Hepatocyte (in vitro differentiated cells): Measurements from ENCODE around the gene MARCHF3. TPM values are rescaled to one million over a fixed set of nuclear protein-coding genes. Genes with fewer than 3 reads are reported as not detected.

Experiments
- DNase-seq: peaks from one replicate; pipeline ENCODE4 v3.0.0-alpha.2; 2016; ENCODE audit warnings: low spot score
- H2AFZ ChIP-seq: fragments of 200-600 bp; sonication (generic); 2 replicates; pipeline ENCODE4 v1.6.0; 2016; ENCODE audit warnings: antibody characterized with exemption, mild to moderate bottlenecking
- H3K27ac ChIP-seq: fragments of 200-600 bp; sonication (generic); 2 replicates; pipeline ENCODE4 v1.5.1; 2016; ENCODE audit warnings: mild to moderate bottlenecking
- H3K27me3 ChIP-seq: fragments of 200-600 bp; sonication (generic); 2 replicates; pipeline ENCODE4 v1.6.1; 2016
- H3K36me3 ChIP-seq: fragments of 200-600 bp; sonication (generic); replicated peaks from 2 replicates; pipeline ENCODE4 v1.5.1; 2016; ENCODE audit warnings: low read depth; ENCODE audit not compliant: insufficient read depth
- H3K4me1 ChIP-seq: fragments of 200-600 bp; sonication (generic); 2 replicates; pipeline ENCODE4 v1.5.1; 2016; ENCODE audit warnings: mild to moderate bottlenecking, moderate library complexity; ENCODE audit not compliant: insufficient read depth
- H3K4me2 ChIP-seq: fragments of 200-600 bp; sonication (generic); 2 replicates; pipeline ENCODE4 v1.6.0; 2016
- H3K4me3 ChIP-seq: fragments of 200-600 bp; sonication (generic); 2 replicates; pipeline ENCODE4 v1.5.1; 2016; ENCODE audit warnings: mild to moderate bottlenecking
- H3K79me2 ChIP-seq: fragments of 200-600 bp; sonication (generic); 2 replicates; pipeline ENCODE4 v1.6.0; 2017; ENCODE audit warnings: mild to moderate bottlenecking
- H3K9me2 ChIP-seq: fragments of 200-600 bp; sonication (generic); replicated peaks from 2 replicates; pipeline ENCODE4 v1.6.0; 2017; ENCODE audit warnings: mild to moderate bottlenecking; ENCODE audit not compliant: insufficient read depth
- H3K9me3 ChIP-seq: fragments of 200-600 bp; sonication (generic); 2 replicates; pipeline ENCODE4 v1.5.1; 2016; ENCODE audit warnings: low read depth, mild to moderate bottlenecking
- H4K20me1 ChIP-seq: fragments of 200-600 bp; sonication (generic); 2 replicates; pipeline ENCODE4 v1.6.0; 2016; ENCODE audit warnings: mild to moderate bottlenecking; ENCODE audit not compliant: insufficient read depth, poor library complexity, severe bottlenecking
- CTCF ChIP-seq: fragments of 200-600 bp; sonication (generic); IDR thresholded peaks from 2 replicates; pipeline ENCODE4 v1.5.1; 2016; ENCODE audit warnings: antibody characterized with exemption, mild to moderate bottlenecking; ENCODE audit not compliant: poor library complexity
- EZH2 ChIP-seq: fragments of 200-600 bp; sonication (generic); IDR thresholded peaks from 2 replicates; pipeline ENCODE4 v1.6.1; 2016; ENCODE audit warnings: antibody characterized with exemption, mild to moderate bottlenecking, borderline replicate concordance
- EZH2phosphoT487 ChIP-seq: fragments of 200-600 bp; sonication (generic); IDR thresholded peaks from one replicate; pipeline ENCODE4 v1.6.1; 2018; ENCODE audit warnings: antibody characterized with exemption, mild to moderate bottlenecking, low read depth, moderate library complexity; ENCODE audit not compliant: unreplicated experiment, severe bottlenecking
- WGBS: methylation state at CpG from one replicate; pipeline ENCODE4 v1.1.6; 2016; ENCODE audit warnings: low lambda C conversion rate; ENCODE audit errors: missing lambda C conversion rate; 5-methylcytosine and 5-hydroxymethylcytosine counted together
- polyA plus RNA-seq: library from polyadenylated mRNA; unstranded; fragments of >200 nt; fragmentation: Nextera tagmentation; extraction: Ambion mirVana; gene quantifications from 2 replicates; pipeline ENCODE4 v1.2.1, GENCODE V29; 2016
- total RNA-seq: library from RNA; depleted of rRNA; stranded (reverse); fragments of >200 nt; gene quantifications from 2 replicates; pipeline ENCODE4 v1.2.3, GENCODE V29; 2014

MARCHF3 gene
- total and polyA plus RNA-seq, 2 experiments from 2014 or later, result 9.4 to 20.4 TPM

DNA sequence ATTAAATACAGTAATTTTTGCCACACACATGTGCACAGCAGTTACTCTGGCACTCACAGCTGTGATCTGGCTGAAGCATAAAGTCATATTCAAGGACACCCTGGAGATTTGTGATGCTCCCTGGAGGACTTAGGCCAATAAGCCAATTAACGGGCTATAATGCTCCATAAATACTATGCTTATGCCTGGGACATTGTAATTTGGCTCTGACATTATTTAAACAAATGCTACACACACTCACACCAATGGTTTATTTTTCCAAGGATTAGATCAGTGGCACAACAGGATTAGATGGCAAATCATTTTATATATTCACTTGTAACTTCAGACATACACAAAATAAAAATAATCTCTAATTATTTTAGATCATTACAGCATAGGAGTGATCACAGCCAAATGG, 142.2 kb downstream of the MARCHF3 start:
- H3K79me2 ChIP-seq, result no peaks in the 10 kb centered on the region
- H3K4me2 ChIP-seq, result no peak overlapping the region
- no peak for DNase-seq
- H3K36me3 ChIP-seq, result no peaks in the 10 kb centered on the region
- no peaks in the 10 kb centered on the region for H3K4me1 ChIP-seq
- no peak overlapping the region for H3K4me3 ChIP-seq
- no peak for TF ChIP-seq EZH2phosphoT487
- no peak for TF ChIP-seq CTCF
- no peak for TF ChIP-seq EZH2
- 81% methylated on average over 1 of the region's 1 CpG for WGBS
- H4K20me1 ChIP-seq, result no peaks in the 10 kb centered on the region
- H3K27ac ChIP-seq, result no peak overlapping the region
- no peak overlapping the region for H2AFZ ChIP-seq
- H3K9me3 ChIP-seq, result no peaks in the 10 kb centered on the region
- H3K9me2 ChIP-seq, result no peaks in the 10 kb centered on the region
- H3K27me3 ChIP-seq, result no peaks in the 10 kb centered on the region

GRCh38 chr5:126884269-126884819, 146.0 kb downstream of the MARCHF3 start:
- WGBS, result 47% methylated on average over 5 of the region's 5 CpGs
- Histone ChIP-seq H3K79me2 (no peaks in the 10 kb centered on the region), H3K4me1 (no peaks in the 10 kb centered on the region), H3K36me3 (no peaks in the 10 kb centered on the region), H3K27ac (no peak overlapping the region), H3K4me2 (no peak overlapping the region), H3K9me2 (no peaks in the 10 kb centered on the region), H3K27me3 (no peaks in the 10 kb centered on the region), H3K9me3 (no peaks in the 10 kb centered on the region), H2AFZ (no peak overlapping the region), H4K20me1 (no peaks in the 10 kb centered on the region), H3K4me3 (no peak overlapping the region)
- DNase-seq, result peak; percentile 45
- no peak for TF ChIP-seq CTCF
- no peak for TF ChIP-seq EZH2
- TF ChIP-seq EZH2phosphoT487, result no peak

GRCh38 chr5:126883564-126884245, 146.7 kb downstream of the MARCHF3 start:
- Histone ChIP-seq H3K4me1 (no peaks in the 10 kb centered on the region), H3K9me2 (no peaks in the 10 kb centered on the region), H3K4me3 (no peak overlapping the region), H2AFZ (no peak overlapping the region), H3K36me3 (no peaks in the 10 kb centered on the region), H3K79me2 (no peaks in the 10 kb centered on the region), H3K4me2 (peak overlapping the region; percentile 5), H3K27me3 (no peaks in the 10 kb centered on the region), H4K20me1 (no peaks in the 10 kb centered on the region), H3K27ac (no peak overlapping the region), H3K9me3 (no peaks in the 10 kb centered on the region)
- 28% methylated on average over 2 of the region's 2 CpGs for WGBS
- TF ChIP-seq CTCF, result no peak
- TF ChIP-seq EZH2phosphoT487, result no peak
- TF ChIP-seq EZH2, result no peak
- DNase-seq, result no peak
